GM12878 (cell line): ENCODE data around the gene CRB1. TPM values are rescaled to one million over a fixed set of nuclear protein-coding genes. Genes with fewer than 3 reads are reported as not detected.

ENCODE experiments used
- ATAC-seq: fragments of 200-7000 bp; cut with Tn5 transposase; 3 replicates; pipeline ENCODE4 v1.9.1; 2020; ENCODE audit warnings: mild to moderate bottlenecking, moderate library complexity
- BruUV-seq: library from RNA; stranded (reverse); fragments of 400-500 nt; replicated peaks from 2 replicates; lab custom pipeline; 2021; lab: Mats Ljungman, UMichigan
- CTCF ChIA-PET: fragments of 300-600 bp; sonication (Branson Sonifier 250); formaldehyde crosslinking; extraction: SDS; loops from one replicate; lab custom pipeline; 2021; ENCODE audit warnings: inconsistent platforms; lab: Yijun Ruan, JAX
- POLR2A ChIA-PET: fragments of 350-600 bp; formaldehyde crosslinking; extraction: SDS; loops from one replicate; lab custom pipeline; 2021; ENCODE audit warnings: inconsistent platforms; lab: Charles Lee
- RAD21 ChIA-PET: fragments of 300-600 bp; sonication (Branson Sonifier 250); formaldehyde crosslinking; loops from one replicate; lab custom pipeline; 2023; ENCODE audit warnings: antibody characterized with exemption; ENCODE audit not compliant: unreplicated experiment; lab: Charles Lee
- SMC1A ChIA-PET: fragments of 300-600 bp; sonication (Branson Sonifier 250); formaldehyde crosslinking; loops from one replicate; lab custom pipeline; 2023; ENCODE audit not compliant: unreplicated experiment, uncharacterized antibody; lab: Charles Lee
- DNase-seq: peaks from one replicate; pipeline ENCODE4 v3.0.0-alpha.2; 2011; ENCODE audit warnings: low read depth, low spot score
- FAIRE-seq: peaks from 3 replicates; lab custom pipeline; 2011; peaks lifted over from hg19 to GRCh38; lab: Jason Lieb, UNC
- H2AFZ ChIP-seq: 2 replicates; pipeline ENCODE4 v1.6.0; 2011; ENCODE audit warnings: low read depth, low read length, control low read depth; ENCODE audit not compliant: control insufficient read depth
- H3K27ac ChIP-seq: 2 replicates; pipeline ENCODE4 v1.5.1; 2011; ENCODE audit warnings: control low read depth; ENCODE audit not compliant: control insufficient read depth, insufficient read depth
- H3K27me3 ChIP-seq, 2 experiments: replicated peaks in 1 of 2; 2 replicates each; pipeline versions ENCODE4 v1.6.0 to v1.6.1; 2011; ENCODE audit warnings: low read length in 1 of 2; ENCODE audit not compliant: control insufficient read depth in 2 of 2, insufficient read depth in 2 of 2
- H3K36me3 ChIP-seq, 2 experiments: 2 replicates each; pipeline ENCODE4 v1.5.1; 2011; ENCODE audit warnings: low read length in 1 of 2; ENCODE audit not compliant: control insufficient read depth in 2 of 2, insufficient read depth in 2 of 2
- H3K4me1 ChIP-seq: 2 replicates; pipeline ENCODE4 v1.6.1; 2011; ENCODE audit warnings: mild to moderate bottlenecking, low read length, moderate library complexity, mixed read lengths; ENCODE audit not compliant: control insufficient read depth, insufficient read depth
- H3K4me2 ChIP-seq: 2 replicates; pipeline ENCODE4 v1.6.0; 2011; ENCODE audit warnings: control low read depth; ENCODE audit not compliant: control insufficient read depth, insufficient read depth
- H3K4me3 ChIP-seq: fragments of 200-600 bp; sonication (generic); 2 replicates; pipeline ENCODE4 v1.5.1; 2016
- H3K79me2 ChIP-seq: 2 replicates; pipeline ENCODE4 v1.6.0; 2011; ENCODE audit warnings: low read length; ENCODE audit not compliant: control insufficient read depth, insufficient read depth
- H3K9ac ChIP-seq: 2 replicates; pipeline ENCODE4 v1.8.0; 2011; ENCODE audit warnings: low read length, control low read depth, mixed read lengths; ENCODE audit not compliant: control insufficient read depth, insufficient read depth
- H3K9me3 ChIP-seq: replicated peaks from 3 replicates; pipeline ENCODE4 v1.5.1; 2011; ENCODE audit warnings: mild to moderate bottlenecking, low read length; ENCODE audit not compliant: control insufficient read depth, insufficient read depth
- H4K20me1 ChIP-seq: 2 replicates; pipeline ENCODE4 v1.6.0; 2011; ENCODE audit not compliant: control insufficient read depth, insufficient read depth
- ATF7 ChIP-seq: fragments of 450-650 bp; IDR thresholded peaks from 2 replicates; pipeline ENCODE4 v1.6.1; 2016; ENCODE audit warnings: low read depth, mild to moderate bottlenecking
- BMI1 ChIP-seq: fragments of 450-650 bp; IDR thresholded peaks from 2 replicates; pipeline ENCODE4 v1.6.1; 2016; ENCODE audit warnings: mild to moderate bottlenecking, moderate library complexity, borderline replicate concordance
- FOXK2 ChIP-seq: fragments of 450-650 bp; IDR thresholded peaks from 2 replicates; pipeline ENCODE4 v1.6.1; 2017; ENCODE audit warnings: mild to moderate bottlenecking, moderate library complexity
- NR2C2 ChIP-seq: IDR thresholded peaks from 2 replicates; pipeline ENCODE4 v1.6.1; 2011; ENCODE audit warnings: borderline replicate concordance, low read depth; ENCODE audit not compliant: control insufficient read depth, insufficient read length
- PAX5 ChIP-seq: IDR thresholded peaks from 2 replicates; pipeline ENCODE4 v1.6.1; 2011; ENCODE audit warnings: low read depth, low read length, borderline replicate concordance
- RAD51 ChIP-seq: fragments of 450-650 bp; IDR thresholded peaks from 2 replicates; pipeline ENCODE4 v1.6.1; 2016; ENCODE audit warnings: moderate library complexity, mild to moderate bottlenecking, inconsistent platforms
- RB1 ChIP-seq: fragments of 450-650 bp; formaldehyde crosslinking; IDR thresholded peaks from 2 replicates; pipeline ENCODE4 v1.6.1; 2017; ENCODE audit warnings: mild to moderate bottlenecking, borderline replicate concordance
- USF1 ChIP-seq: IDR thresholded peaks from 2 replicates; pipeline ENCODE4 v1.6.1; 2011; ENCODE audit warnings: borderline replicate concordance, low read depth, mild to moderate bottlenecking, moderate library complexity, mixed read lengths, low read length; ENCODE audit not compliant: insufficient read depth; ENCODE audit errors: extremely low read length
- ZNF24 ChIP-seq: fragments of 450-650 bp; IDR thresholded peaks from 2 replicates; pipeline ENCODE4 v1.6.1; 2017; ENCODE audit warnings: antibody characterized with exemption, mild to moderate bottlenecking
- ZNF274 ChIP-seq: IDR thresholded peaks from one replicate; pipeline ENCODE4 v1.8.0; 2011; ENCODE audit not compliant: insufficient read length, insufficient read depth
- WGBS: methylation state at CpG from one replicate; pipeline ENCODE4 v1.1.6; 2016; ENCODE audit warnings: low lambda C conversion rate; ENCODE audit not compliant: insufficient replicate concordance, insufficient coverage; ENCODE audit errors: missing lambda C conversion rate; 5-methylcytosine and 5-hydroxymethylcytosine counted together
- in situ Hi-C: fragments of 300-500 bp; cut with MboI; formaldehyde crosslinking; loops from 9 replicates; pipeline ENCODE4 v1.14.3; 2018; ENCODE audit warnings: mixed read lengths
- intact Hi-C: fragments of 100-400 bp; cut with micrococcal nuclease; formaldehyde crosslinking; loops from one replicate; pipeline ENCODE4 v1.14.2; 2022; ENCODE audit not compliant: unreplicated experiment
- polyA plus RNA-seq, 11 experiments: library from polyadenylated mRNA; depleted of rRNA in 4 of 11; unstranded in 6 of 11; stranded (reverse) in 5 of 11; fragments of >200 nt; fragmentation: Nextera tagmentation in 4 of 11; fragmentation: Illumina TruSeq in 1 of 11; extraction: Ambion mirVana in 4 of 11; extraction: Trizol in 1 of 11; gene quantifications; 1 replicate in 1 of 11; 2 replicates in 10 of 11; pipeline versions ENCODE4 v1.2.1 to v1.2.3, GENCODE V29; 2011 to 2016; ENCODE audit warnings: inconsistent platforms in 2 of 11, missing spikeins in 2 of 11, low read depth in 1 of 11
- total RNA-seq, 4 experiments: library from RNA; depleted of rRNA in 3 of 4; stranded (reverse); fragments of >200 nt in 3 of 4; fragmentation: Illumina TruSeq in 1 of 4; extraction: Trizol in 1 of 4; gene quantifications; 2 replicates each; pipeline versions ENCODE4 v1.2.1 to v1.2.3, GENCODE V29; 2013 to 2021

CRB1 gene
- total and polyA plus RNA-seq, 10 of the 15 experiments (the other 5 are each of a cell fraction or from before 2014, with no cell fraction given), result 0.06 to 0.10 (median 0.06) TPM; not detected in 7

- Histone ChIP-seq H3K4me2 (no peak overlapping the region), H3K79me2 (no peaks in the 10 kb centered on the region), H3K9ac (no peak overlapping the region), H3K36me3 (no peaks in the 10 kb centered on the region), H3K4me1 (no peaks in the 10 kb centered on the region), H3K27ac (no peak overlapping the region), H4K20me1 (no peaks in the 10 kb centered on the region), H2AFZ (no peak overlapping the region), H3K27me3 (no peaks in the 10 kb centered on the region), H3K4me3 (no peak overlapping the region), H3K9me3 (no peaks in the 10 kb centered on the region; the same call in 2 of the 3 replicates)
- ChIA-PET POLR2A (no interaction called here), CTCF (no interaction called here), RAD21 (no interaction called here), SMC1A (no interaction called here)
- ATAC-seq (no peak), FAIRE-seq (no peak), DNase-seq (no peak)
- WGBS, result 21% methylated on average over 5 of the region's 5 CpGs
- no TSS peak for BruUV-seq
- no peak for TF ChIP-seq ZNF24
- TF ChIP-seq ZNF274, result no peak
- no peak for TF ChIP-seq FOXK2
- no peak for TF ChIP-seq BMI1
- no peak for TF ChIP-seq PAX5
- TF ChIP-seq ATF7, result no peak
- no peak for TF ChIP-seq RAD51
- no peak for TF ChIP-seq NR2C2
- TF ChIP-seq RB1, result no peak
- no peak for TF ChIP-seq USF1
- intact Hi-C loops, result no loop called here
- in situ Hi-C loops, result no loop called here
Observed at GRCh38 chr1:197451381-197451780, 183.3 kb downstream of the CRB1 start.
